ENCODE results near the gene CDKN2C.
"Not testable (repeated sequence)": the region's sequence is repeated elsewhere in the genome, so short reads cannot be mapped to it uniquely, and the experiment has no call there.

Gene CDKN2C

GRCh38 chr1:50929376-50929958 lies 40.6 kb upstream of the CDKN2C start:
- Histone ChIP-seq H3K27me3 (ENCODE audit: insufficient read depth, poor library complexity, severe bottlenecking) (no peaks in the 10 kb centered on the region), H3K4me3 (replicated peaks; ENCODE audit: insufficient read depth, low read length) (no peak overlapping the region), H3K27ac (replicated peaks) (no peak overlapping the region)
- TF ChIP-seq CTCF (IDR thresholded peaks at IDR 0.05; ENCODE audit: insufficient read depth, low read length) = peak; percentile 30
- TF ChIP-seq, protein P1, sequence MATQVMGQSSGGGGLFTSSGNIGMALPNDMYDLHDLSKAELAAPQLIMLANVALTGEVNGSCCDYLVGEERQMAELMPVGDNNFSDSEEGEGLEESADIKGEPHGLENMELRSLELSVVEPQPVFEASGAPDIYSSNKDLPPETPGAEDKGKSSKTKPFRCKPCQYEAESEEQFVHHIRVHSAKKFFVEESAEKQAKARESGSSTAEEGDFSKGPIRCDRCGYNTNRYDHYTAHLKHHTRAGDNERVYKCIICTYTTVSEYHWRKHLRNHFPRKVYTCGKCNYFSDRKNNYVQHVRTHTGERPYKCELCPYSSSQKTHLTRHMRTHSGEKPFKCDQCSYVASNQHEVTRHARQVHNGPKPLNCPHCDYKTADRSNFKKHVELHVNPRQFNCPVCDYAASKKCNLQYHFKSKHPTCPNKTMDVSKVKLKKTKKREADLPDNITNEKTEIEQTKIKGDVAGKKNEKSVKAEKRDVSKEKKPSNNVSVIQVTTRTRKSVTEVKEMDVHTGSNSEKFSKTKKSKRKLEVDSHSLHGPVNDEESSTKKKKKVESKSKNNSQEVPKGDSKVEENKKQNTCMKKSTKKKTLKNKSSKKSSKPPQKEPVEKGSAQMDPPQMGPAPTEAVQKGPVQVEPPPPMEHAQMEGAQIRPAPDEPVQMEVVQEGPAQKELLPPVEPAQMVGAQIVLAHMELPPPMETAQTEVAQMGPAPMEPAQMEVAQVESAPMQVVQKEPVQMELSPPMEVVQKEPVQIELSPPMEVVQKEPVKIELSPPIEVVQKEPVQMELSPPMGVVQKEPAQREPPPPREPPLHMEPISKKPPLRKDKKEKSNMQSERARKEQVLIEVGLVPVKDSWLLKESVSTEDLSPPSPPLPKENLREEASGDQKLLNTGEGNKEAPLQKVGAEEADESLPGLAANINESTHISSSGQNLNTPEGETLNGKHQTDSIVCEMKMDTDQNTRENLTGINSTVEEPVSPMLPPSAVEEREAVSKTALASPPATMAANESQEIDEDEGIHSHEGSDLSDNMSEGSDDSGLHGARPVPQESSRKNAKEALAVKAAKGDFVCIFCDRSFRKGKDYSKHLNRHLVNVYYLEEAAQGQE (IDR thresholded peaks at IDR 0.05; ENCODE audit: insufficient replicate concordance, low read depth) = no peak
- DNase-seq (ENCODE audit: low read depth in 1 of 2, low spot score in 1 of 2) = no peak

GRCh38 chr1:50930193-50930592 lies 39.9 kb upstream of the CDKN2C start:
- DNase-seq (ENCODE audit: low read depth in 1 of 2, low spot score in 1 of 2) = no peak
- no peak overlapping the region for H3K27ac ChIP-seq (replicated peaks)

DNA sequence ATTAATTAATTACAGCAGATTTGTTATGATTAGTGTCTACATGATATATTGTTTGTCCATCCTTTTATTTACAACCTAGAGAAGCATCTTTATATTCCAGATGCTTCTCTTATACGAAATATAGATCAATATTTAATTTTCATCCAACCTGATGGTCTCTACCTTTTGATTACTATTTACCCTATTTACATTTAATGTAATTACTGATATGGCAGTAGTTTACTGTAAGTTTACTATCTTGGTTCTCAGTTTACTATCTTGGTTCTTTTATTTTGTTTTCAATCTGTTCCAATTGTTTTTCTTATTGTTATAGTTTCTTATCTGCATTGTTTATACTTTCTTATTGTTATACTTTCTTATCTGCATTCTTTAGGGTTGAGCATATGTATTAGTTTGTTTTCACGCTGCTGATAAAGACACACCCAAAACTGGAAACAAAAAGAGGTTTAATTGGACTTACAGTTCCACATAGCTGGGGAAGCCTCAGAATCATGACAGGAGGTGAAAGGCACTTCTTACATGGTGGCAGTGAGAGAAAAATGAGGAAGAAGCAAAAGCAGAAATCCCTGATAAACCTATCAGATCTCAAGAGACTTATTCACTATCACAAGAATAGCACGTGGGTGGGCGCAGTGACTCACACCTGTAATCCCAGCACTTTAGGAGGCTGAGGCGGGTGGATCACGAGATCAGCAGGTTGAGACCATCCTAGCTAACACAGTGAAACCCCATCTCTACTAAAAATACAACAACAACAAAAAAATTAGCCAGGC lies 38.9 kb upstream of the CDKN2C start:
- Histone ChIP-seq H3K27ac (replicated peaks) (no peak overlapping the region), H3K27me3 (ENCODE audit: insufficient read depth, poor library complexity, severe bottlenecking) (no peaks in the 10 kb centered on the region), H3K4me3 (replicated peaks; ENCODE audit: insufficient read depth, low read length) (no peak overlapping the region)
- DNase-seq (ENCODE audit: low read depth in 1 of 2, low spot score in 1 of 2) = peak in 1 of 2 experiments; percentile 36
- TF ChIP-seq SPI1 (IDR thresholded peaks at IDR 0.05; ENCODE audit: borderline replicate concordance, low read depth) (peak; percentile 45; the same call in 1 of the 2 replicates), CTCF (IDR thresholded peaks at IDR 0.05; ENCODE audit: insufficient read depth, low read length) (no peak)

More at GRCh38 chr1:50930193-50930592, 39.9 kb upstream of the CDKN2C start:
- Histone ChIP-seq H3K27me3 (ENCODE audit: insufficient read depth, poor library complexity, severe bottlenecking) (no peaks in the 10 kb centered on the region), H3K4me3 (replicated peaks; ENCODE audit: insufficient read depth, low read length) (no peak overlapping the region)
- no peak for TF ChIP-seq SPI1 (IDR thresholded peaks at IDR 0.05; ENCODE audit: borderline replicate concordance, low read depth)
- TF ChIP-seq POLR2AphosphoS5 (IDR thresholded peaks at IDR 0.05; ENCODE audit: low read depth) = no peak
- TF ChIP-seq, protein P1 (IDR thresholded peaks at IDR 0.05; ENCODE audit: insufficient replicate concordance, low read depth) = no peak
- TF ChIP-seq CTCF (IDR thresholded peaks at IDR 0.05; ENCODE audit: insufficient read depth, low read length) = no peak
- TF ChIP-seq GABPA (IDR thresholded peaks at IDR 0.05; ENCODE audit: low read depth) = no peak

GRCh38 chr1:50932043-50932442 lies 38.0 kb upstream of the CDKN2C start:
- not testable (repeated sequence) for DNase-seq (ENCODE audit: low read depth in 1 of 2, low spot score in 1 of 2); H3K27ac ChIP-seq (replicated peaks); H3K4me3 ChIP-seq (replicated peaks; ENCODE audit: insufficient read depth, low read length); H3K27me3 ChIP-seq (ENCODE audit: insufficient read depth, poor library complexity, severe bottlenecking)

DNA sequence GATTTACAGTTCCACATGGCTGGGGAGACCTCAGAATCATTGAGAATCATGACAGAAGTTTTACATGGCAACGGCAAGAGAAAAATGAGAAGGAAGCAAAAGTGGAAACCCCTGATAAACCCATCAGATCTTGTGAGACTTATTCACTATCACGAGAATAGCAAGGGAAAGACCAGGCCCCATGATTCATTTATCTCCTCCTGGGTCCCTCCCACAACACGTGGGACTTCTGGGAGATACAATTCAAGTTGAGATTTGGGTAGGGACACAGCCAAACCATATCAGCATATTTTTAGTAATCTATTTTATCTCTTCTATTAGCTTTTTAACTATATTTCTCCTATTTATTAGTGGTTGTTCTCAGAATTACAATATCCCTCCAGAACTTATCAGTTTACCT lies 36.3 kb upstream of the CDKN2C start:
- DNase-seq (ENCODE audit: low read depth in 1 of 2, low spot score in 1 of 2); H3K27ac ChIP-seq (replicated peaks); H3K4me3 ChIP-seq (replicated peaks; ENCODE audit: insufficient read depth, low read length); H3K27me3 ChIP-seq (ENCODE audit: insufficient read depth, poor library complexity, severe bottlenecking): not testable (repeated sequence)
